ENCODE data around the gene TFDP2.
"Not testable (repeated sequence)": the region's sequence is repeated elsewhere in the genome, so short reads cannot be mapped to it uniquely, and the experiment has no call there.

Gene TFDP2

DNA sequence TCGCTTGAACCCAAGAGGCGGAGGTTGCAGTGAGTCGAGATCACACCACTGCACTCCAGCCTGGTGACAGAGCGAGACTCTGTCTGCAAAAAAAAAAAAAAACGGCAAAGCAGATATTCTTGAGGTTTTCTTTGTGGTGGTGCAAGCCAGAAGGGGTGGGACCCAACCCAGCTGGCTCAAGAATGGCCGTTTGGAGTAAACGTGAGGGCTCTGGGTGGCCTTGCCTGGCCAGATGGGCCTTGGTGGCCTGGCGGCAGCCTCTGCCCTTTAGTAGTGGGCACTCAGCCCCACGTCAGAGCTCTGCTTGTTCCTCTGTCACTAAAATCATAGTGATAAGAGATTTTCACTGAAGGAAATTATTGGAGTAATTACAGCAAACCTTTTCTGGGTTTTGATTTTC lies 222.4 kb downstream of the TFDP2 start:
- DNase-seq (ENCODE audit: low spot score): no peak

DNA sequence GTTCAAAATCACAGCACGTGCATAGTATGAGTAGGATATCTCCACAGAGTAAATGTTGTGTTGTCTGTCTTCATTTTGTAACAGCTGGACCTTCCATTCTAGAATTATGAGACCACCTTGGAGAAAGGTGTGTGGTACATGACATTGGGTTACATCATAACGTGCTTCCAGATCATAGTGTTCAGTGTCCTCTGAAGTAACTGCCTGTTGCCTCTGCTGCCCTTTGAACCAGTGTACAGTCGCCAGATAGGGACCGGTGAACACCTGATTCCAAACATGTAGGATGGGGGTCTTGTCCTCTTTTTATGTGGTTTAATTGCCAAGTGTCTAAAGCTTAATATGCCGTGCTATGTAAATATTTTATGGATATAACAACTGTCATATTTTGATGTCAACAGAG lies 223.7 kb downstream of the TFDP2 start:
- not testable (repeated sequence) for DNase-seq (ENCODE audit: low spot score)

DNA sequence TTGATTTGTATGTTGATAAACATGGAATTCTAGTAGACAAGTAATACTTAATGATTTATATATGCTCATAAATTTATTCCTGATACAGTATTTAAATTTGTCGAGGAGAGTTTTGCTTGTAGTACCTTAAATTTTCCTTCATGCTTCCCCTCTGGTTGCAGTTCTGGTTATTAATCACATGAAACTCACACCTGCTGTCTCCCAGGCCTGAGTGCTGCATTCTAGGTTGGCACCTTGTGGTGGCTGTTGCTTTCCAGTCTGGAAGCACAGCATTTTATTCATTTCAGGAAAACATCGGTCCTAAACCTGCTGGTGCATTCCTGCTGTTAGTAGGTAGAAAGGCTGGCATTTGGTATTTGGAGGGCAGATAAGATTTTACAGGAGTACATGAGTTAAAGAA lies 228.0 kb downstream of the TFDP2 start:
- no peak for DNase-seq (ENCODE audit: low spot score)

DNA sequence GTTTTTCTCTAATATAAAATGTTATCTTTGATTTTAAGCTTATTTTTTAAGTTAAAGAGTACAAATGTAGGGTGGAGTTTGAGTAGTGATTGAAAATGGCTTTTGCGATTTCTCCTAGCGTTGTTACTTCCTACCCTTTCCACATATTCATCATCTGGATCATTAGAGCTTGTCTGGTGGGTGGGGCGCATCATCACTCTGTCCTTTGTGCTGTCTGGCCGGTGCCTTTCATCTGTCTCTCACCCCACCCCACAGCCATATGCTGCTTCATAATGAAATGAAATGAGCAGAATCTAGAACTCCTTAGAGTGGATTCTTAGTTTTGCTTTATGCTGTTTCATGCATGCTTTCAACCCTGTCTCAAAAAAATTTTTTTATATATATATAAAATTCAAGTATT lies 228.6 kb downstream of the TFDP2 start:
- no peak for DNase-seq (ENCODE audit: low spot score)

DNA sequence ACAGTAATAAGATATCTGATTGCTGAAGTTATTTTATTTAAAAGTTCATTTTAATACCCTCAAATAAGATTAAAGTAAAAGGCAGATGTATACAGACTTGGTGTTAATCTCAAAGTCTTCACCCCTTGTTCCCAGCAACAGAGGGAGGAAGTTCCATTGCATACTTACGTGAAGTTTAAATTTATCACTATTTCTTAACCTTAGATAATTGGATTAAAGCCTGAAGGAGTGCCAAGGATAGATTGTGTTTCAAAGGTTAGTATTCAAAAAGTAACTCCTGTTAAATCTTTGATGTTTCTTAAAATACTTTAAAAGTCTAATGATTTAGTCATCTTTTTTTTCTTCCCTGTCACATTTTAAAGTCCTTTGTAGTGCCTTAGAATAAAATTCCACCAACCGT lies 233.6 kb downstream of the TFDP2 start:
- no peak for DNase-seq (ENCODE audit: low spot score)

DNA sequence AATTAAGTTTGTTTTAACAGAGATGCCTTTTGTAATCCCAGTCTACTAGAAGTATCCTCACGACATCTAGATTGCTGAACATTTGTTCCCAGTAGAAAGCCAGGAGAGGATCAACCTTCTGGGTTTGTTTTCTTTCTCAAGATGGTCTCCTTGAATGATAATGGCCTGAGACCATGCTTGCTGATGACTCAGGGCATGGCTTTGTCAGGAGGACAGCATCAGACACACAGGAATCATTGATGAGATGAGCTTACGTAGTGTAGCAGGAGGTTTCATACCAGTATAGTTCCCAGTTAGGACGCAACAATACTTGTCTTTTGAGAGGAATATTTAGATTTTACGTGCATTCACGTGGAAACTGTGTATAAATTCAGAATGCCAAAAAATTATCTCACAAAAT lies 234.3 kb downstream of the TFDP2 start:
- DNase-seq (ENCODE audit: low spot score): no peak

DNA sequence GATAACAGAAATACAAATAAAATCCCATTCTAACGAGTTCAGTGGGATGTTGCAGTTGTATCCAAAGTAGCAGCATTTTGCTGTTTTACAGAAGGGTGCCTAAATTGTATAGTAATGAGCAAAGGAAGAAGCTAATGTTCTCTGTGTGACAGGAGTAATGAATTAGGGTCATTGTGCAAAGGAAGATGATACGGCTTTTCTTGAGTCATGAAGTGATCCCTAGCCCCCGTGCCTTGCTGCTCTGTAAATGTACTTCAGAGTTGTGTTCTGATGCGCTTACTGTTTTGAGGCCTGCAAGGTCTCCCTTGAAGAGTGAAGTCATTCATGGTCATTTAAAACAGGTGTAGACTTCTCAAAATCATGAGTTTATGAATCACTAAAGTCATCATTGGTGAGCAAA lies 235.0 kb downstream of the TFDP2 start:
- DNase-seq (ENCODE audit: low spot score): no peak

DNA sequence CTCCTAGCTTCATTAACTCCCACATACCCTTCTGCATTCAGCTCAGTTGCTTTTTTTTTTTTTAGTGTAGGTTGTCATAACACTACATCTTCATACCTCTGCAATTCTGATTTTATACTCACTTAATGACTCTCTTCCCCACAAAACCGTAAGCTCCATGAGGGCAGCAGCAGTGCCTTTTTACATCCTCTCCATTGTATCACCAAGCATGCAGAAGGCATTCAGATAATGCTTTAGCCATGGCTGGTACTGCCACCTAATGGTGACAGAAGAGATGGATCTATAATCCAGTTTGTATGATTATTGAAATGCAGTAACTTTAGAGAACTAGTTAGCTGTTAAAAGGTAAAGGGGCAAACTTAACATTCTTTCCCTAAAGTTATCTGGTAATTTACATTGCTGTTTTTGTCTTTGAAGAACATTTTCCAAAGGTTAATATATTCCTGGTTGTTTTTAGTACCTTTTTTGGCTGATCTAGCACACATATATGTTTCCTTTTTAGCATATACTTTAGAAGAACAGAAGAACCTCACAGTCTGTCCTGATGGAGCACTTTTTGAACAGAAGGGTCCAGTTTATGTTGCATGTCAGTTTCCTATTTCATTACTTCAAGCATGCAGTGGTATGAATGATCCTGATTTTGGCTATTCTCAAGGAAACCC lies 236.1 kb downstream of the TFDP2 start:
- DNase-seq (ENCODE audit: low spot score): peak; percentile 76

DNA sequence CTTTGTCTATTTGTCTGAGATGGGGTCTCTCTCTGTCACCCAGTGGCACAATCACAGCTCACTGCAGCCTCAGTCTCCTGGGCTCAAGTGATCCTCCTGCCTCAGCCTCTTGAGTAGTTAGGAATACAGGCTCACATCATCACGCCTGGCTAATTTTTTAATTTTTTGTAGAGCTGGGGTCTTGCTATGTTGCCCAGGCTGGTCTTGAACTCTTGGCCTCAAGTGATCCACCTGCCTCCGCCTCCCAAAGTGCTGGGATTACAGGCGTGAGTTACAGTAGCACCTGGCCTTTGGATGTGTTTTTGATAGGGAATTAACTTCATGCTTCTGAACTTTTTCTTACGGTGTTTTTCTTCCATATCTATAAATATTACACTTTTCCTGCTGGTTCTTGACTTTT lies 239.4 kb downstream of the TFDP2 start:
- not testable (repeated sequence) for DNase-seq (ENCODE audit: low spot score)

DNA sequence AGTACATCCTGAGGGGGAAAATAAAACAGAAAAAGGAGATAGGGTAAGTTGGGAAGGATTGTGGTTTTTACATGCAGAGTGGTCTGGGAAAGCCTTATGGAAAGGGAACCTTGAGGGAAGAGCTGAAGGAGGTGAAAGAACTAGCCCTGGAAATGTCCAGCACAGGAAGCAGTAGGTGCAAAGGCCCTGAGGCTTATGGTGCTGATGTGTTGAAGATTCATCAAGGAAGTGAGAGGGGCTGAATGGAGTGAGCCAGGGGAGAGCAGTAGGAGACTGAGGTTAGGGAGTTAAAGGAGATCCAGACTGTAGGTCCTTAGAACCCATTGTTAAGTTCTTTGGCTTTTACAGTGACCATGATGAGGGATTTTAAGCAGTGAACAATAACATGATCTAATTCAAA lies 239.9 kb downstream of the TFDP2 start:
- no peak for DNase-seq (ENCODE audit: low spot score)

DNA sequence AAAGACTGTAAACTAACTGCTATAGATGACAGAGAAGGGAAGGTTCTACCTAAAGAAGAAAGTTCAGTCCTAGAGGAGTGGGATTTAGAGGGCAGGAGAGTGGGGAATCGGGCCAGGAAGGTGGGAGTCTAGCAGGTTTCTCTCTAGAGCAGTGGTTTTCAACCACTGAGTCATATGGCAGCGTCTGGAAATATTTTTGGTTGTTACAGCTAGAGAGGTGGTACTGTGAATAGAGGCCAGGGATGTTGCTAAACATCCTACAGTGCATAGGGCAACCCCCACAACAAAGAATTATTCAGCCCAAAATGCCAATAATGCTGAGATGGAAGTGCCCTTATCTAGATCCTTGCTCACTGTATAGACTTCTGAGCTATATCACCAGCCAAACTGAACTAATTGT lies 244.2 kb downstream of the TFDP2 start:
- no peak for DNase-seq (ENCODE audit: low spot score)

DNA sequence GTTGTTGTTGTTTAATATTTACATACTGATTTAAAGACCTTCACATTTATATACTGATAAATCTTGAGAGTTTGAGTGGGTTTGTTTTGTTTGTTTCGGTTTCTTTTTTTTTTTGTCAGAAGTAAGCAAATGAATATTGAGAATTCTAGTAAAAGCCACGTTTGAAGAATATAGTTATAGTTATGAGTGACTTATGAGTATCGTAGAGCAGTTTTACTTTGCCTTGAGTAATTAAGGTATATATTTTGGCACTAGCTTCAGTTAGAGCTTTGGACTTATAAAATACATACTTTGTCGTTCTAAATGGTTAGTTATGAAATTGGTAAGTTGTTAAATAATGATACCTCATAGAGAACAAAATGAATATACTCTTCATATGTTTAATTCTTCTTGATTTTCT lies 245.1 kb downstream of the TFDP2 start:
- no peak for DNase-seq (ENCODE audit: low spot score)

DNA sequence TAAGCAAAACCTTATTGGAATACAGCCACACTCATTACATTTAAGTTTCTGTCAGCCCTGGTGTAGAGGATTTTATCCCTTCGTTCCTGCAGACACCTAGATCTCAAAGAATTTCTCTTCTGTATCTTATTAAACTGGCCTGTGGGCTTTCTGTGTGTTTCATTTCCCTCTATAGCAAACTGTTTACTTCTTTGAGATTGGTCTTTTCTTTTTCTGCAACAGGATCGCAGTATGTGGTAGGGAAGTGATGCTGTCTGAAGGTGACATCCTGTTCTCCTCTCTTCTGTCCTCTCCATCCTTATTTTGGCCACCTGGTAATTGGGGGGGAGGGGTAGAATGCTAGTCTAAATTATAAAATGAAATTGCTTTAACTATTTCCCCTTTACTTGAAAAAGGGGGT lies 247.4 kb downstream of the TFDP2 start:
- no peak for DNase-seq (ENCODE audit: low spot score)

DNA sequence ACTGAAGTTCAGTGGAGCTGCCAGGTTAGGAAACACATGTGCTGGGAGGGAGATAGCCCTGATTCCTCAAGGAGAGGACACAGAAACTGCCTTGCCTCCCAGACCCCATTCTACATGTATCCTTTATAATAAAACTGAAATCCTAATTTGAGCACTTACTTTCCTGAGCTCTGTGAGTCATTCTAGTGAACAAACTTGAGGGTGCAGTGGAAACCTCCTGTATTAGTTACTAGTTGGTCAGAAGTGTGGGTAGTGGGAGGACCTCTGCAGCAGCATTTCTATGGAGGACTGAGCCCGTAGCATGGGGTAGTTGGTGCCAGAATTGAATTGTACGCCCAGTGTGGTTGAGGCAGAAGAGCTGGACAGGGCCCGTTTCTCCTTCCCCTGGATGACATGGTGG lies 249.0 kb downstream of the TFDP2 start:
- DNase-seq (ENCODE audit: low spot score): no peak

DNA sequence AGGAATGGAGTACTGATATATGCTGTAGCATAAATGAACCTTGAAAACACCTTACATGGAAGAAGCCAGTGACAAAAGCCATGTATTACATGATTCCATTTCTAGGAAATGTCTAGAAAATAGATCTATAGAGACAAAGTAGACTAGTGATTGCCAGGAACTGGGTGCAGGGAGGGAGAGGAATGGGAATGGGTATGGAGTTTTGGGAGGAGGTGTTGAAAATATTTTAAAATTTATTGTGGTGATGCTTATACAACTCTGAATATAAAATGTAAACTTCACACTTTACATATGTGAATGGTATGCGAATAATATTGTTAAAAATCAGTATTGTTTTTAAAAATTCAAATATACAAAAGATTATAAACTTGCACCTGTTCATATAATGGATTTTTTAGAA lies 250.4 kb downstream of the TFDP2 start:
- DNase-seq (ENCODE audit: low spot score): no peak

DNA sequence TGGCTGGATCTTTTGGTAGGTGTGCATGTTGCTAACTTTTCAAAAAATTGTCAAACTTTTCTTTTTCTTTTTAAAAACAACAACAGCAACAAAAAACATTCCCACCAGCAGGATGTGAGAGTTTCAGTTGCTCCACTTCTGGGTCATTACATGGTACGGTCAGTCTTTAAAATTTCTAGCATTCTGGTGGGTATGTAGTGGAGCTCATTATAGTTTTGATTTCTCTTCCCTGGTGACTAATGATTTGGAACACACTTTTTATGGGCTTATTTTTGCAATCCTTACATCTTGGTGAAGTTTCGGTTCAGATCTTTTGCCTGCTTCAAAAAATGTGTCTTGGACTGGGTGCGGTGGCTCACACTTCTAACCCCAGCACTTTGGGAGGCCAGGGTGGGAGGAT lies 253.6 kb downstream of the TFDP2 start:
- no peak for DNase-seq (ENCODE audit: low spot score)

DNA sequence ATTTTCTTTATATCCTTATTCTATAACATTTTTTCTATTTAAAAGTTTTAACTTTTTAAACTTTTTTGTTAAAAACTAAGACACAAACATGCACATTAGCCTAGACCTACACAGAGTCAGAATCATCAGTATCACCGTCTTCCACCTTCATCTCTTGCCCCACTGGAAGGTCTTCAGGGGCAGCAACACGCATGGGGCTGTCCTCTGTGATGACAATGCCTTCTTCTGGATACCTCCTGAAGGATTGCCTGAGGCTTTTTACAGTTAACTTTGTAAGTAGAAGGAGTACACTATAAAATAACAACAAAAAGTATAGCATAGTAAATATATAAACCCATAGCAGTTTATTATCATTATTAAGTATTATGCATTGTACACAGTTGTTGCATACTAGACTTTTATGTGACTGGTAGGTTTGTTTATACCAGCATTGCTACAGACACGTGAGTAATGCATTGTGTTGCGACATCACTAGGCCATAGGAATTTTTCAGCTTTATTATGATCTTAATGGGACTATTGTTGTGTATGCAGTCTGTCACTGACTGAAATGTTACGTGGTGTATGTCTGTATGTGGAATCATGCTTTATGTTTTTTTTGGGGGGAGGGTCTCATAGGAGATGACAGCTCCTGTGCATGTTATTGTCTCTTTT lies 254.7 kb downstream of the TFDP2 start:
- DNase-seq (ENCODE audit: low spot score): peak; percentile 51
